Esophagus muscularis mucosa (tissue), 4 donors: Measurements from ENCODE around the gene AVP. TPM values are rescaled to one million over a fixed set of nuclear protein-coding genes. Genes with fewer than 3 reads are reported as not detected.
A peak's percentile ranks its signal among the peaks of the same experiment; 100 is the strongest.

Experiments
- DNase-seq: peaks from one replicate; pipeline ENCODE4 v3.0.0-alpha.2; 2017; ENCODE audit errors: extremely low spot score
- H3K27ac ChIP-seq, 4 donors: fragments of 200-600 bp; sonication (generic); replicated peaks in 1 of 4; 1 replicate in 3 of 4; 2 replicates in 1 of 4; pipeline ENCODE4 v1.5.1; 2016 to 2019; ENCODE audit warnings: mild to moderate bottlenecking in 1 of 4
- H3K27me3 ChIP-seq, 4 donors: fragments of 200-600 bp; sonication (generic); one replicate each; pipeline versions ENCODE4 v1.5.1 to v1.6.0; 2016 to 2019
- H3K36me3 ChIP-seq, 4 donors: fragments of 200-600 bp; sonication (generic); one replicate each; pipeline ENCODE4 v1.5.1; 2016 to 2019
- H3K4me1 ChIP-seq, 4 donors: fragments of 200-600 bp; sonication (generic); one replicate each; pipeline ENCODE4 v1.5.1; 2016 to 2019
- H3K4me3 ChIP-seq, 4 donors: fragments of 200-600 bp; sonication (generic); 1 replicate in 2 of 4; 2 replicates in 2 of 4; pipeline ENCODE4 v1.5.1; 2016 to 2019; ENCODE audit warnings: mild to moderate bottlenecking in 4 of 4, moderate library complexity in 1 of 4
- H3K9me3 ChIP-seq, 4 donors: fragments of 200-600 bp; sonication (generic); 1 replicate in 3 of 4; 2 replicates in 1 of 4; pipeline ENCODE4 v1.5.1; 2016 to 2019
- CTCF ChIP-seq, 3 experiments: fragments of 200-600 bp in 2 of 3; fragments of 450-650 bp in 1 of 3; sonication (generic) in 2 of 3; IDR thresholded peaks; one replicate each; pipeline ENCODE4 v1.5.1; 2017 to 2019; ENCODE audit warnings: antibody characterized with exemption in 3 of 3, mild to moderate bottlenecking in 2 of 3, moderate library complexity in 1 of 3
- EP300 ChIP-seq: sonication (generic); formaldehyde crosslinking; IDR thresholded peaks from one replicate; pipeline ENCODE4 v1.6.1; 2017; ENCODE audit warnings: antibody characterized with exemption
- POLR2A ChIP-seq: fragments of 450-650 bp; IDR thresholded peaks from one replicate; pipeline ENCODE4 v1.6.1; 2017; ENCODE audit warnings: antibody characterized with exemption, moderate library complexity, mild to moderate bottlenecking, low read depth
- POLR2AphosphoS5 ChIP-seq, 2 donors: sonication (generic); formaldehyde crosslinking; IDR thresholded peaks; one replicate each; pipeline ENCODE4 v1.6.1; 2017; ENCODE audit warnings: antibody characterized with exemption in 2 of 2
- WGBS: methylation state at CpG from one replicate; pipeline ENCODE4 v1.1.5; 2018; 5-methylcytosine and 5-hydroxymethylcytosine counted together
- intact Hi-C: fragments of 100-400 bp; cut with DNase I; formaldehyde crosslinking; loops from one replicate; pipeline ENCODE4 v1.15.1; 2023
- total RNA-seq, 4 donors: library from RNA; depleted of rRNA; stranded (reverse); fragments of >200 nt; gene quantifications; one replicate each; pipeline versions ENCODE4 v1.1.0 to v1.2.1, GENCODE V29; 2016

The AVP gene
- total RNA-seq, 4 donors from 2014 or later: not detected

DNA sequence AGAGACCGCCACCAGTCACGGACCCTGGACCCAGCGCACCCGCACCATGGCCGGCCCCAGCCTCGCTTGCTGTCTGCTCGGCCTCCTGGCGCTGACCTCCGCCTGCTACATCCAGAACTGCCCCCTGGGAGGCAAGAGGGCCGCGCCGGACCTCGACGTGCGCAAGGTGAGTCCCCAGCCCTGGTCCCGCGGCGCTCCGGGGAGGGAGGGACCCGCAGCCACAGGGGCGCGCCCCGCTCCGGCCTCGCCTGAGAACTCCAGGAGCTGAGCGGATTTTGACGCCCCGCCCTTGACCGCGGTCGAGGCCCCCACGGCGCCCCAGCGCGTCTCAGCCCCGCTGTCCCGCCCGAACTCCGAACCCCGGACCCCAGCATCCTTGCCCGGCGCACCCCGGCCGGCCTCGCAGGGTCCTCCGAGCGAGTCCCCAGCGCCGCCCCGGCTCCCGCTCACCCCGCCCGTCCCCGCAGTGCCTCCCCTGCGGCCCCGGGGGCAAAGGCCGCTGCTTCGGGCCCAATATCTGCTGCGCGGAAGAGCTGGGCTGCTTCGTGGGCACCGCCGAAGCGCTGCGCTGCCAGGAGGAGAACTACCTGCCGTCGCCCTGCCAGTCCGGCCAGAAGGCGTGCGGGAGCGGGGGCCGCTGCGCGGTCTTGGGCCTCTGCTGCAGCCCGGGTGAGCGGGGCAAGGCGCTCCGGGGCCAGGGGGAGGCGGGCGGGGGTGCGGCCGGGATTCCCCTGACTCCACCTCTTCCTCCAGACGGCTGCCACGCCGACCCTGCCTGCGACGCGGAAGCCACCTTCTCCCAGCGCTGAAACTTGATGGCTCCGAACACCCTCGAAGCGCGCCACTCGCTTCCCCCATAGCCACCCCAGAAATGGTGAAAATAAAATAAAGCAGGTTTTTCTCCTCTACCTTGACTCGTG, 12.7 kb downstream of the AVP start, which contains the start of gene OXT:
Gene OXT, plus strand, starts transcription at position 11 of the 920 bp plus-strand sequence. Its CDS starts 36 bp downstream, at position 47.
- Histone ChIP-seq H3K36me3 (no peaks in the 10 kb centered on the region), H3K4me1 (peaks cover 7 to 16% (median 14%) of the 10 kb centered on the region in 4 donors), H3K9me3 (no peaks in the 10 kb centered on the region), H3K4me3 (peak within 1 kb of the TSS; percentile 54 to 68 (median 56)), H3K27ac (no peak within 1 kb of the TSS), H3K27me3 (peaks cover 0 to 64% (median 13%) of the 10 kb centered on the region in 4 donors)
- intact Hi-C loops: no loop called here
- DNase-seq: no peak
- TF ChIP-seq POLR2A (no peak), CTCF (IDR thresholded peaks at IDR 0.05) (no peak), EP300 (no peak), POLR2AphosphoS5 (IDR thresholded peaks at IDR 0.05) (no peak)
- 52% methylated on average over 10 of the region's 95 CpGs for whole genome bisulfite sequencing

DNA sequence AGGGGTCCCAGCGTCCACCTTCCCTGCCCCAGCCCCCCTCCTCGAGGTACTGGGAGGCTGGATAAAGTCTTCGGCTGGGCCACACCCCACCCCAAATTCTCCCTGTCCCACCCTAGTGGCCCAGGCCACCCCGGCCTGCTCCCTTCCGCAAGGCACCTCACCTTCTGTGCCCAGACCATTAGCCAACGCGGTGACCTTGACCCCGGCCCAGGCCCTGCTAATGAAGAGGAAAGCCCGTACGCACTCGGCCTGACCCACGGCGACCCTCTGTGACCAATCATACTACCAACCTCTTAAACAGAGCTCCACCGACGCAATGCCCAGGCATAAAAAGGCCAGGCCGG, 13.3 kb downstream of the AVP start:
- WGBS: 82% methylated on average over 15 of the region's 16 CpGs
- Histone ChIP-seq H3K27ac (no peak overlapping the region), H3K4me3 (peak overlapping the region; percentile 54 to 68 (median 56)), H3K4me1 (peaks cover 7 to 16% (median 14%) of the 10 kb centered on the region in 4 donors), H3K27me3 (peaks cover 0 to 60% (median 13%) of the 10 kb centered on the region in 4 donors), H3K9me3 (no peaks in the 10 kb centered on the region), H3K36me3 (no peaks in the 10 kb centered on the region)
- TF ChIP-seq POLR2AphosphoS5 (IDR thresholded peaks at IDR 0.05) (no peak), CTCF (IDR thresholded peaks at IDR 0.05) (no peak), EP300 (no peak), POLR2A (no peak)
- no peak for DNase-seq
- intact Hi-C loops: no loop called here

DNA sequence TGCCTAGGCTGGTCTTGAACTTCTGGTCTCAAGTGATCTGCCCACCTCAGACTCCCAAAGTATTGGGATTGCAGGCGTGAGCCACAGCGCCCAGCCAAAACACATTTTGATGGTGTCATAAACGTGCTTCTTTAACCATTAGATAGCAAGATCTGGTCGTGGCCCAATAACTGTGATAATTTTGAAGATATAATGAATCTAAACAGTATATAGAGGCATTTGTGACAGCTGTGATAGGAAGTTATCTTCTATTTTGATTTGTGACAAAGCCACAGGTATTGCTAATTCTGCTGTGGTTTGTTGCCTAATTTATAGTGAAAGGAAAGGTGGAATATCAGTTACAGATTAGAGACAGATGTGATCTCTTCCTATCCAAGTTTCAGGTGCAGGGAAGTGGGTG, 13.8 kb downstream of the AVP start:
- no peaks in the 10 kb centered on the region for H3K36me3 ChIP-seq

More for the DNA sequence above, 13.8 kb downstream of the AVP start:
- DNase-seq: no peak
- Histone ChIP-seq H3K9me3 (no peaks in the 10 kb centered on the region), H3K27ac (no peak overlapping the region), H3K4me3 (no peak overlapping the region), H3K27me3 (peaks cover 0 to 55% (median 13%) of the 10 kb centered on the region in 4 donors), H3K4me1 (peaks cover 7 to 16% (median 14%) of the 10 kb centered on the region in 4 donors)
- no peak for TF ChIP-seq POLR2AphosphoS5 (IDR thresholded peaks at IDR 0.05)
- TF ChIP-seq CTCF (IDR thresholded peaks at IDR 0.05): no peak
- no peak for TF ChIP-seq EP300
- no peak for TF ChIP-seq POLR2A
- WGBS: 85% methylated on average over 4 of the region's 4 CpGs
- intact Hi-C loops: no loop called here
